Measurements from ENCODE around the gene PCNX1.

The PCNX1 gene

DNA sequence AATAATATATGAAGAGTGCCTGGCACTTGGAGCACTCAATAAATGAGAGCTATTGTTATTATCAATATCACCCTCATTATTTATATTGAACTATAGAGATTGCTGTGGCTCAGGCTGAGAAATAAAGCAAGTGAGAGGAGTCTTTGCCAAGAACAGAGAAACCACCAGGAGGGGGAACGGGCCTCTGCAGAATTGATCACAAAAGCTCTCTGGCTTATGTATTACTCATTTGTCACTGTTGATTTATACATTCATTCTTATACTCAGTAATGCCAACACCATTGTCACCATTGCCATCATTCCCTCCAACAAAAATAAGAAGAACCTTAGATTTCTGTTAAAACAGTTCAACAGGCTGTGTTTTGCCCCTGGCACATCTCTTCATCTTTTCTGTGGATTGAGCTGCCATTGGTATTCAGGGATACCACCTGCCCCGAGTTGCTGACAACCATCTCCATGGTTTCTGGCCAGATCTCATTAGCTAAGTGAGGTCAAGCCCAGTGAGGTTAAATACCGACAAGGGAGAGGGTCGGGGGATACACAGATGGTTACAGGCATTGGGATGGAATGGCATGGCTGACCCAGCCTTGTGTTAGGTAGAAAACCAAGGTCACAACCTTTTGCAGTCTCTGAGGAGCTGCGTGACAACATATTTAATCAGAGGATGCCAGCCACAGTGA, 21.8 kb upstream of the PCNX1 start:
- H3K4me3 ChIP-seq (replicated peaks; ENCODE audit: low read depth, low read length): no peak overlapping the region
- TF ChIP-seq, protein P1, sequence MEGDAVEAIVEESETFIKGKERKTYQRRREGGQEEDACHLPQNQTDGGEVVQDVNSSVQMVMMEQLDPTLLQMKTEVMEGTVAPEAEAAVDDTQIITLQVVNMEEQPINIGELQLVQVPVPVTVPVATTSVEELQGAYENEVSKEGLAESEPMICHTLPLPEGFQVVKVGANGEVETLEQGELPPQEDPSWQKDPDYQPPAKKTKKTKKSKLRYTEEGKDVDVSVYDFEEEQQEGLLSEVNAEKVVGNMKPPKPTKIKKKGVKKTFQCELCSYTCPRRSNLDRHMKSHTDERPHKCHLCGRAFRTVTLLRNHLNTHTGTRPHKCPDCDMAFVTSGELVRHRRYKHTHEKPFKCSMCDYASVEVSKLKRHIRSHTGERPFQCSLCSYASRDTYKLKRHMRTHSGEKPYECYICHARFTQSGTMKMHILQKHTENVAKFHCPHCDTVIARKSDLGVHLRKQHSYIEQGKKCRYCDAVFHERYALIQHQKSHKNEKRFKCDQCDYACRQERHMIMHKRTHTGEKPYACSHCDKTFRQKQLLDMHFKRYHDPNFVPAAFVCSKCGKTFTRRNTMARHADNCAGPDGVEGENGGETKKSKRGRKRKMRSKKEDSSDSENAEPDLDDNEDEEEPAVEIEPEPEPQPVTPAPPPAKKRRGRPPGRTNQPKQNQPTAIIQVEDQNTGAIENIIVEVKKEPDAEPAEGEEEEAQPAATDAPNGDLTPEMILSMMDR (IDR thresholded peaks at IDR 0.05; ENCODE audit: low read depth, low read length, missing control alignments): no peak
- no peak for DNase-seq (ENCODE audit: extremely low read depth, low read depth)

DNA sequence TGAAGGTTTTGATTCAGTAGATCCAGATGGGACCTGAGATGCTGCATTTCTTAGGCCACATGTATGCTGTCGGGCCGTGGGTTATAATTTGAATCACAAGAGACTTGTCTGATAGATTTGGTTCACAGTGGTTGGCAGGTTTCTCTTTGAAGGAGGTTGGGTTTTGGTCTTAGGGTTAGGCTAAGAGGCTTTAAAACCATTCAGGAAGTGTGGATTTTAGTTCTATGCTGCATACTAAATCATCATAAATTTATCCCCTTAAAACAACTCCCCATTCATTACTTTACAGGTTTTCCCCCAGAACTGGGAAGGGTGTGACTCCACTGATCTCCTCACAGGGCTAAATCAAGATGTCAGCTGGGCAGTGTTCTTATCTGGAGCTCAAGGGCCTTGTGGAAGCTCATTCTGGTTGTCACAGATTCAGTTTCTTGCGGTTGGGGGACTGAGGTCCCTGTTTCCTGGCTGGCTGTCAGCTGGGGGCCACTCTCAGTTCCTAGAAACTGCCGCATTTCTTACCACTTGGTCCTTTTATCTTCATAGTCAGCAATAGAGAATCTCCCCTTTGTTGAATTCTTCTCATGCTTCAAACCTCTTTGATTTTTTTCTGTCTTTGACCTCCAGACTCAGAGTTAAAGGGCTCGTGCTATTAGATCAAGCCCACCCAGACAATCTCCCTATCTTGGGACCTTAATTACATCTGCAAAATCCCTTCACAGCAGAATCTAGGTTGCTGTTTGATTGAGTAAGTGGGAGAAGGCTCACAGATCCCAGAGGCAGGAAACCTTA, 20.6 kb upstream of the PCNX1 start:
- TF ChIP-seq, protein P1 (IDR thresholded peaks at IDR 0.05; ENCODE audit: low read depth, low read length, missing control alignments): no peak
- no peak overlapping the region for H3K4me3 ChIP-seq (replicated peaks; ENCODE audit: low read depth, low read length)

DNA sequence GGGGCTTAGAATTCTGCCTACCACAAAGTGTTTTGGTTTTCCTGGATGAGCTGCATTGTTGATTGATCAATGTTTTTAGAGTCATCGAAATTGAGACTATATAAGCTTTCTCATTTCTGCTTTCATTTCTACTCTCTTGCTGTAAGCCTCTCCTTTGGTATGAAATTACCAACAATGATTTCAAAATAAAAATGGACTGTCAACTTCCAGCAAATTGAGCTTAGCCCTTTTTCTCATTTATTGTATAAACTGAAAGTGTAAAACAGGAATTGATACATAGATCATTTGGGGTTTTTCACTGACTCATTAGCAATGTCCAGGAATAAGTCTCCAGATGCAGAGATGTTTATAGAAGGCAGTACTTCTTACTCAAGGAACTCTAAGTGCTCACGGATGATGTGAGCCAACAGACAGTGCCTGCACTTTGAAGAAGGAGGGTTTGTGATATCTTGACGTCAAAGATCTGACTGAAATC, 20.0 kb upstream of the PCNX1 start:
- DNase-seq (ENCODE audit: extremely low read depth, low read depth): no peak

More for the DNA sequence above, 20.6 kb upstream of the PCNX1 start:
- DNase-seq (ENCODE audit: extremely low read depth, low read depth): no peak

DNA sequence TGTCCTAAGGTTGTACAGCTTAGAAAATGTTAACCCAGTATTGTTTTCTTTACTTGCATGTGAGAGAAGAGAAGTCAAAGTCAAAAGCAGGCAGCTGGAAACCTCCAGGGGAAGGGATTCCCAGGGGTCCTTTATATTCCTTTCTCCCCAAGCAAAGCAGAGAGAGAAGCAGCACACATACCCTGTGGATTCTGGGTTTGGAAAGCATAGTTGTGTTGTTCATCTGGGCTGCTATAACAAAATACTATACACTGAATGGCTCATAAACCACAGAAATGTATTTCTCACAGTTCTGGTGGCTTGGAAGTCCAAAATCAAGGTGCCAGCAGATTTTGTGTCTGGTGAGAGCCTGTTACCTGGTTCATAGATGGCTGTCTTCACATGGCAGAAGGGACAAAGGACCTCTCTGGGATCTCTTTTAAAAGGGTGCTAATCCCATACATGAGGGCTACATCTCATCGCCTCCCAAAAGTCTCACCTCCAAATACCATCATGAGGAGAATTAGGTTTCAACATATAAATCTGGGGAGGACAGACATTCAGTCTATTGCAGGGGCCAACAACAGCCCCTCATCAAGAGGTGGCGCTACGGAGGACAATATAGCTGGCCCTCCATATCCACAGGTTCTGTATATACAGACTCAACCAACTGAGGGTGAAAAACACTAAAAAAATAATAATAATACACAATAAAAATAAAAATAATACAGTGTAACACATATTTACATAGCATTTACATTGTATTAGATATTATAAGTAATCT, 19.3 kb upstream of the PCNX1 start:
- no peak overlapping the region for H3K4me3 ChIP-seq (replicated peaks; ENCODE audit: low read depth, low read length)
- DNase-seq (ENCODE audit: extremely low read depth, low read depth): no peak
- TF ChIP-seq, protein P1 (IDR thresholded peaks at IDR 0.05; ENCODE audit: low read depth, low read length, missing control alignments): no peak

More for the DNA sequence above, 20.0 kb upstream of the PCNX1 start:
- no peak overlapping the region for H3K4me3 ChIP-seq (replicated peaks; ENCODE audit: low read depth, low read length)
- TF ChIP-seq, protein P1 (IDR thresholded peaks at IDR 0.05; ENCODE audit: low read depth, low read length, missing control alignments): no peak

DNA sequence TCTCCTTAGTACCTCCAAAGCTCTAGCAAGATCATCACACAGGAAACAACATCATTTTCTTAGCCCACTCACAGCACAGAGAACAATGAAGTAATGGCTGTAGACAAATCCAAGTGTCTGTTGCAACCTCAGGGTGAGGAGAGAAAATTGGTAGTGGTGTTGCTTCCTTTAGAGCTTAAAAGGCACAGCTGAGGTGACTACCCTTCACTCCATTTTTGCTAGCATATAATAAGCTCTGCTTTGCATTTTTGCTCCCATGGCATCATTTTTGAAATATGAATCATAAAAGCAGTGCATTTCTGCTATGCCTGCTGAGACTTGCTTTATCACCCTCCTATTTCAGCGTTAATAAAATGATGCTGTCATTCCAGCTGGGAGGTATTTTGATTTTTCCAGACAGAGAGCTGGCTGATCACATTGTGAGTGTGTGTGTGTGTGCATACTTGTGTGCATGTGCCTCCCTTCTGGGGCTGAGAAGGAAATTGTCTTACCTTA, 18.5 kb upstream of the PCNX1 start:
- TF ChIP-seq, protein P1 (IDR thresholded peaks at IDR 0.05; ENCODE audit: low read depth, low read length, missing control alignments): no peak
- H3K4me3 ChIP-seq (replicated peaks; ENCODE audit: low read depth, low read length): no peak overlapping the region

DNA sequence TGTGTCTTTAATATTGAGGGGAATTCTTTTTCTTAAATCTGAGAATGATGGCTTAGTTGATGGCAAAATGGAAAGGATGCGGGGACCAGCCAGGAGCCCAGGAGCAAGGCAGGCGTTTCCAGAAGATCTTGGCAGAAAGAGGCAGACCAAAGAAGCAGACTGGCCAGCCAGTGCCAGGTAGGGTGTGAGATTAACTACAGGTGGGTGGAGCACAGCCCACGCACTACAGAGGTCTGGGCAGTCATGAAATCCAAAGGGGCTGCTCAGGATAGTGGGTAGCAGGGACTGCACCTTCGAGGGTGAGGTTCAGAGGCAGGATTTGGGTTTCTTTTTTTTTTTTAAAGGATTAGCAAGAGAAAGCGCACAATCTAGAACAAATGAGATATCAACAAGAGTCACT, 17.7 kb upstream of the PCNX1 start:
- H3K4me3 ChIP-seq (replicated peaks; ENCODE audit: low read depth, low read length): no peak overlapping the region
- no peak for DNase-seq (ENCODE audit: extremely low read depth, low read depth)
- TF ChIP-seq, protein P1 (IDR thresholded peaks at IDR 0.05; ENCODE audit: low read depth, low read length, missing control alignments): no peak

More for the DNA sequence above, 18.5 kb upstream of the PCNX1 start:
- no peak for DNase-seq (ENCODE audit: extremely low read depth, low read depth)

Measured in HFF-Myc (cell line).